OCI-LY7 (cell line): ENCODE data around the gene INTS11. TPM values are rescaled to one million over a fixed set of nuclear protein-coding genes. Genes with fewer than 3 reads are reported as not detected.

Experiments
- BruUV-seq: library from RNA; stranded (reverse); fragments of 400-500 nt; replicated peaks from 2 replicates; lab custom pipeline; 2021; lab: Mats Ljungman, UMichigan
- CTCF ChIA-PET: fragments of 300-600 bp; sonication (Branson Sonifier 250); formaldehyde crosslinking; loops from one replicate; lab custom pipeline; 2022; ENCODE audit warnings: antibody characterized with exemption; ENCODE audit not compliant: unreplicated experiment; lab: Charles Lee
- POLR2A ChIA-PET: fragments of 300-600 bp; sonication (Branson Sonifier 250); formaldehyde crosslinking; loops from one replicate; lab custom pipeline; 2022; ENCODE audit warnings: antibody characterized with exemption; lab: Charles Lee
- DNase-seq: peaks from one replicate; pipeline ENCODE4 v3.0.0-alpha.2; 2015; ENCODE audit warnings: low spot score
- H2AFZ ChIP-seq: fragments of 200-600 bp; sonication (generic), shearing (Covaris generic); 2 replicates; pipeline ENCODE4 v1.6.1; 2014; ENCODE audit warnings: mild to moderate bottlenecking, antibody characterized with exemption, low read length, moderate library complexity
- H3K27ac ChIP-seq: fragments of 200-600 bp; sonication (generic); 2 replicates; pipeline ENCODE4 v1.5.1; 2014; ENCODE audit warnings: mixed run types, low read depth, mild to moderate bottlenecking, moderate library complexity, low read length, inconsistent platforms; ENCODE audit not compliant: poor library complexity, severe bottlenecking
- H3K36me3 ChIP-seq: fragments of 200-600 bp; sonication (generic); 2 replicates; pipeline ENCODE4 v1.6.1; 2014; ENCODE audit warnings: mild to moderate bottlenecking, antibody characterized with exemption, low read length, moderate library complexity, mixed read lengths; ENCODE audit not compliant: insufficient read depth
- H3K4me1 ChIP-seq: fragments of 200-600 bp; sonication (generic); 2 replicates; pipeline ENCODE4 v1.5.1; 2014; ENCODE audit warnings: mild to moderate bottlenecking, low read length; ENCODE audit not compliant: insufficient read depth, poor library complexity, severe bottlenecking
- H3K4me2 ChIP-seq: fragments of 200-600 bp; sonication (generic); 2 replicates; pipeline ENCODE4 v1.6.1; 2014; ENCODE audit warnings: mild to moderate bottlenecking, low read length
- H3K4me3 ChIP-seq: fragments of 200-600 bp; sonication (generic); 2 replicates; pipeline ENCODE4 v1.5.1; 2014; ENCODE audit warnings: mild to moderate bottlenecking, low read depth, low read length; ENCODE audit not compliant: poor library complexity, severe bottlenecking
- H3K79me2 ChIP-seq: fragments of 200-600 bp; sonication (generic); 2 replicates; pipeline ENCODE4 v1.6.1; 2016; ENCODE audit warnings: low read depth, mild to moderate bottlenecking, low read length, moderate library complexity, mixed read lengths; ENCODE audit not compliant: insufficient read depth
- H3K9me2 ChIP-seq: fragments of 200-600 bp; sonication (generic); 2 replicates; pipeline ENCODE4 v1.6.1; 2016; ENCODE audit warnings: mild to moderate bottlenecking, low read length, mixed read lengths; ENCODE audit not compliant: insufficient read depth
- H3K9me3 ChIP-seq: fragments of 200-600 bp; sonication (generic); 2 replicates; pipeline ENCODE4 v1.6.1; 2014; ENCODE audit warnings: mild to moderate bottlenecking, mixed run types, low read length, mixed read lengths
- H4K20me1 ChIP-seq: fragments of 200-600 bp; sonication (generic); 2 replicates; pipeline ENCODE4 v1.6.1; 2014; ENCODE audit warnings: mild to moderate bottlenecking, antibody characterized with exemption, low read length, moderate library complexity, mixed read lengths; ENCODE audit not compliant: insufficient read depth
- CTCF ChIP-seq: fragments of 200-600 bp; sonication (generic); conservative IDR thresholded peaks from 2 replicates; pipeline ENCODE4 v1.5.1; 2014; ENCODE audit warnings: mild to moderate bottlenecking, antibody characterized with exemption, low read length, moderate library complexity, mixed read lengths
- EZH2phosphoT487 ChIP-seq: fragments of 200-600 bp; sonication (generic); IDR thresholded peaks from 2 replicates; pipeline ENCODE4 v1.6.1; 2018; ENCODE audit warnings: low read depth, borderline replicate concordance, mild to moderate bottlenecking, mixed run types, antibody characterized with exemption, low read length, moderate library complexity, mixed read lengths
- intact Hi-C: fragments of 100-400 bp; cut with micrococcal nuclease; formaldehyde crosslinking; loops from one replicate; pipeline ENCODE4 v1.10.0; 2022; ENCODE audit not compliant: unreplicated experiment
- total RNA-seq, 2 experiments: library from RNA; depleted of rRNA in 1 of 2; stranded (reverse); fragments of >200 nt in 1 of 2; shearing (Covaris generic) in 1 of 2; gene quantifications; 2 replicates each; pipeline ENCODE4 v1.2.3, GENCODE V29; 2014 to 2022

The INTS11 gene
- total RNA-seq, 2 experiments from 2014 or later, result 142 to 146 TPM

GRCh38 chr1:1322418-1322817 lies 2.0 kb downstream of the INTS11 start:
- BruUV-seq, result no TSS peak

GRCh38 chr1:1321477-1321876 lies 3.0 kb downstream of the INTS11 start:
- TF ChIP-seq EZH2phosphoT487 (no peak), CTCF (no peak)
- peaks cover 21% of the 10 kb centered on the region for H3K4me1 ChIP-seq
- BruUV-seq, result no TSS peak
- DNase-seq, result no peak
- no peak overlapping the region for H2AFZ ChIP-seq
- H4K20me1 ChIP-seq, result peaks cover 3% of the 10 kb centered on the region; the same call in 1 of the 2 replicates
- intact Hi-C loops, result no loop called here
- ChIA-PET POLR2A (no interaction called here), CTCF (no interaction called here)
- H3K9me2 ChIP-seq, result no peaks in the 10 kb centered on the region
- no peak overlapping the region for H3K27ac ChIP-seq
- peaks cover 43% of the 10 kb centered on the region for H3K79me2 ChIP-seq
- H3K36me3 ChIP-seq, result peaks cover 56% of the 10 kb centered on the region
- H3K4me3 ChIP-seq, result no peak overlapping the region
- H3K4me2 ChIP-seq, result no peak overlapping the region
- no peaks in the 10 kb centered on the region for H3K9me3 ChIP-seq

More at GRCh38 chr1:1322418-1322817, 2.0 kb downstream of the INTS11 start:
- peaks cover 25% of the 10 kb centered on the region for H3K4me1 ChIP-seq
- ChIA-PET POLR2A (no interaction called here), CTCF (no interaction called here)
- no peak overlapping the region for H3K27ac ChIP-seq
- no peak for TF ChIP-seq CTCF
- TF ChIP-seq EZH2phosphoT487, result no peak
- no peak overlapping the region for H3K4me2 ChIP-seq
- no peak for DNase-seq
- H3K9me3 ChIP-seq, result no peaks in the 10 kb centered on the region
- no peaks in the 10 kb centered on the region for H3K9me2 ChIP-seq
- peaks cover 43% of the 10 kb centered on the region for H3K79me2 ChIP-seq
- H4K20me1 ChIP-seq, result peaks cover 3% of the 10 kb centered on the region; the same call in 1 of the 2 replicates
- no peak overlapping the region for H3K4me3 ChIP-seq
- peaks cover 53% of the 10 kb centered on the region for H3K36me3 ChIP-seq
- intact Hi-C loops, result no loop called here
- H2AFZ ChIP-seq, result no peak overlapping the region

- H2AFZ ChIP-seq, result no peak overlapping the region
- H3K4me1 ChIP-seq, result peaks cover 15% of the 10 kb centered on the region
- H3K36me3 ChIP-seq, result peaks cover 60% of the 10 kb centered on the region
- CTCF ChIA-PET, result no interaction called here
- TF ChIP-seq EZH2phosphoT487 (no peak), CTCF (no peak)
- no peak overlapping the region for H3K27ac ChIP-seq
- peaks cover 3% of the 10 kb centered on the region; the same call in 1 of the 2 replicates for H4K20me1 ChIP-seq
- intact Hi-C loops, result no loop called here
- no peak overlapping the region for H3K4me2 ChIP-seq
- no peaks in the 10 kb centered on the region for H3K9me3 ChIP-seq
- peaks cover 43% of the 10 kb centered on the region for H3K79me2 ChIP-seq
- POLR2A ChIA-PET, result no interaction called here
- no TSS peak for BruUV-seq
- DNase-seq, result no peak
- H3K4me3 ChIP-seq, result no peak overlapping the region
- no peaks in the 10 kb centered on the region for H3K9me2 ChIP-seq
Measured at GRCh38 chr1:1320666-1321448, 3.6 kb downstream of the INTS11 start.
